ENCODE data around the gene RNASE8.
A peak's percentile ranks its signal among the peaks of the same experiment; 100 is the strongest.
"Not testable (repeated sequence)": the region's sequence is repeated elsewhere in the genome, so short reads cannot be mapped to it uniquely, and the experiment has no call there.

The RNASE8 gene

GRCh38 chr14:21030531-21030930, 27.1 kb upstream of the RNASE8 start:
- no peak for DNase-seq

GRCh38 chr14:21032326-21033132, 25.1 kb upstream of the RNASE8 start:
- DNase-seq = no peak

GRCh38 chr14:21033133-21033698, 24.4 kb upstream of the RNASE8 start:
- no peak for DNase-seq

GRCh38 chr14:21034707-21035106, 22.9 kb upstream of the RNASE8 start, which contains the start of gene RNASE13:
Gene RNASE13 (minus strand): TSS chr14:21034807. CDS start chr14:21034288, 519 bp downstream.
- no peak for DNase-seq

GRCh38 chr14:21036751-21037150, 20.9 kb upstream of the RNASE8 start:
- no peak for DNase-seq

GRCh38 chr14:21037156-21037555, 20.5 kb upstream of the RNASE8 start:
- DNase-seq = no peak

GRCh38 chr14:21038441-21039422, 18.9 kb upstream of the RNASE8 start:
- peak; percentile 67 for DNase-seq

GRCh38 chr14:21039585-21040369, 17.8 kb upstream of the RNASE8 start:
- peak; percentile 56 for DNase-seq

GRCh38 chr14:21040370-21040925, 17.2 kb upstream of the RNASE8 start:
- DNase-seq = no peak

- not testable (repeated sequence) for DNase-seq
These were observed 16.7 kb upstream of the RNASE8 start for GRCh38 chr14:21040941-21041340.

- no peak for DNase-seq
These were observed 15.8 kb upstream of the RNASE8 start, which contains the start of gene RNASE7 for GRCh38 chr14:21041676-21042433. Gene RNASE7 (plus strand): TSS chr14:21042362. CDS start chr14:21042993, 631 bp downstream.

- DNase-seq = no peak
These were observed 14.7 kb upstream of the RNASE8 start for GRCh38 chr14:21042918-21043317.

- DNase-seq = peak; percentile 12
These were observed 14.1 kb upstream of the RNASE8 start for GRCh38 chr14:21043387-21043973.

GRCh38 chr14:21043974-21044618, 13.5 kb upstream of the RNASE8 start:
- DNase-seq = peak; percentile 22

GRCh38 chr14:21047378-21047781, 10.2 kb upstream of the RNASE8 start:
- DNase-seq = no peak

- no peak for DNase-seq
These were observed 9.0 kb upstream of the RNASE8 start for GRCh38 chr14:21048638-21049037.

GRCh38 chr14:21049271-21049673, 8.3 kb upstream of the RNASE8 start:
- DNase-seq = no peak

GRCh38 chr14:21050597-21050996, 7.0 kb upstream of the RNASE8 start:
- no peak for DNase-seq

- no peak for DNase-seq
These were observed 4.2 kb upstream of the RNASE8 start for GRCh38 chr14:21053184-21054122.

Data from NCI-H69 (cell line).